ENCODE results near the gene MAGEA10.

DNA sequence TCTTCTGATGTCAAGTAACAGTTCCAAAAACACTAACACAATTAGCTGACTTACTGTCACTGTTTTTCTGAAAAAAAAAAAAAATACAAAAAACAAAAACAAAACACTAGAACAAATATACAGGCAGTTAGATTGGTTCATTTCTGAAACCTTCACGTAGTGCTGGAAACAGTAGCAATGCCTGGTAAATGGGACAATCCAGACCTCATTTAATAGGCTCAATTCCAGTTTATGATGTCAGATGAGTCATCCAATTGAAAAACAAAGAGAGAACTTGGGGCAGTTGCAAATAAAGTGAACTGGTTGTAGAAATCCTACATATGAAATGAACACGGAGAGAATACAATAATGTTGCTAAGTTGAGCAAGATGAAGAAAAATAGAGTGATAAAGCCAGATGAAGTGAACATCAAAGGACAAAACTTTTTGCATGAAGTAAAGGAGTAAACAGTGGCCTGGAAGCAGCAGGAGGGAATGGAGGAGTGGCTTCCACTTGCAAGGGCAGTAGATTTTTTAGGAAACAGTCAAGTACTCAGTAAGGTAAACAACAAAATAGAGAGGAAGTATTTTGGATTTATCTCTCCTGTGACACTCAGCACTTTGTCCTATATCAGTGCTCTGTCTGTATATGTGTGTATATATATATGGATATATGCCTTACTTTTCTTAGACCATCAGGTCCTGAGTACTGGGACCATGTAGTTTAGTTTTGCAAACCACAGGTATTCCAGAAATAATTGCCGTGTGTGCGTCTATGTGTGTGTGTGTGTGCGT lies 39.3 kb upstream of the MAGEA10 start:
- TF ChIP-seq, protein P1, sequence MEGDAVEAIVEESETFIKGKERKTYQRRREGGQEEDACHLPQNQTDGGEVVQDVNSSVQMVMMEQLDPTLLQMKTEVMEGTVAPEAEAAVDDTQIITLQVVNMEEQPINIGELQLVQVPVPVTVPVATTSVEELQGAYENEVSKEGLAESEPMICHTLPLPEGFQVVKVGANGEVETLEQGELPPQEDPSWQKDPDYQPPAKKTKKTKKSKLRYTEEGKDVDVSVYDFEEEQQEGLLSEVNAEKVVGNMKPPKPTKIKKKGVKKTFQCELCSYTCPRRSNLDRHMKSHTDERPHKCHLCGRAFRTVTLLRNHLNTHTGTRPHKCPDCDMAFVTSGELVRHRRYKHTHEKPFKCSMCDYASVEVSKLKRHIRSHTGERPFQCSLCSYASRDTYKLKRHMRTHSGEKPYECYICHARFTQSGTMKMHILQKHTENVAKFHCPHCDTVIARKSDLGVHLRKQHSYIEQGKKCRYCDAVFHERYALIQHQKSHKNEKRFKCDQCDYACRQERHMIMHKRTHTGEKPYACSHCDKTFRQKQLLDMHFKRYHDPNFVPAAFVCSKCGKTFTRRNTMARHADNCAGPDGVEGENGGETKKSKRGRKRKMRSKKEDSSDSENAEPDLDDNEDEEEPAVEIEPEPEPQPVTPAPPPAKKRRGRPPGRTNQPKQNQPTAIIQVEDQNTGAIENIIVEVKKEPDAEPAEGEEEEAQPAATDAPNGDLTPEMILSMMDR (IDR thresholded peaks at IDR 0.05; ENCODE audit: low read depth, low read length, missing input control) = no peak
- TF ChIP-seq GABPA (IDR thresholded peaks at IDR 0.05 in 1 of 2, conservative IDR thresholded peaks at IDR 0.05 in 1 of 2) (no peak), JUND (IDR thresholded peaks at IDR 0.05) (no peak), ZBTB33 (IDR thresholded peaks at IDR 0.05) (no peak), SP1 (IDR thresholded peaks at IDR 0.05) (no peak), TAF1 (conservative IDR thresholded peaks at IDR 0.05) (no peak), REST (IDR thresholded peaks at IDR 0.05) (no peak), HNF4A (conservative IDR thresholded peaks at IDR 0.05) (no peak), YY1 (IDR thresholded peaks at IDR 0.05) (no peak), FOXA1 (IDR thresholded peaks at IDR 0.05) (no peak), RAD21 (IDR thresholded peaks at IDR 0.05) (no peak)
- TF ChIP-seq, protein P2, sequence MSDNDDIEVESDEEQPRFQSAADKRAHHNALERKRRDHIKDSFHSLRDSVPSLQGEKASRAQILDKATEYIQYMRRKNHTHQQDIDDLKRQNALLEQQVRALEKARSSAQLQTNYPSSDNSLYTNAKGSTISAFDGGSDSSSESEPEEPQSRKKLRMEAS (IDR thresholded peaks at IDR 0.05) = no peak

Data from liver (tissue), 3 donors.